ENCODE measurements around the gene STAT1. TPM values are rescaled to one million over a fixed set of nuclear protein-coding genes. Genes with fewer than 3 reads are reported as not detected.

The STAT1 gene
- total and polyA plus RNA-seq, 8 donors = 8.2 to 51.8 (median 24.4) TPM

DNA sequence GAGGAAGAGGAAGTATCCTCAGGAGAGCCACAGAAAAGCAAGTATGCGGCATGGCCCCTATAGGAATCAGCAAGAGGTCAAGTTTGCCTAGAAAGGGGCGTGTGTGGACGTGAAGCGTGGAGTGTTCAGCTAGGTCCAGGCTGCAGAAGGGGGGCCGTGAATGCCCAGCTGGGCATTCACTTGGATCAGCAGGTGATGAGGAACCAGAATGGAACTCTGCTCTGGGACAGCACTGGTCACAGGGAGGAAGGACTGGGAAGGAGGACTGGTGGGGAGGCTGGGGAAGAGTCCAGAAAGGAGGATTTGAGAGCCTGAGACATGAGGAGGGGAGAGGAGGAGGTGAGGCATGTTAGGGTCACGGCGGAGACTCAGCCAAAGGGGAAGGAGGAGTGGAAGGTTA, 19.8 kb downstream of the STAT1 start:
- intact Hi-C loops (cut with DNase I) = no loop called here
- peaks cover 8 to 81% (median 32%) of the 10 kb centered on the region in 3 donors for H3K36me3 ChIP-seq
- H3K4me1 ChIP-seq = no peaks in the 10 kb centered on the region
- TF ChIP-seq, protein P1, sequence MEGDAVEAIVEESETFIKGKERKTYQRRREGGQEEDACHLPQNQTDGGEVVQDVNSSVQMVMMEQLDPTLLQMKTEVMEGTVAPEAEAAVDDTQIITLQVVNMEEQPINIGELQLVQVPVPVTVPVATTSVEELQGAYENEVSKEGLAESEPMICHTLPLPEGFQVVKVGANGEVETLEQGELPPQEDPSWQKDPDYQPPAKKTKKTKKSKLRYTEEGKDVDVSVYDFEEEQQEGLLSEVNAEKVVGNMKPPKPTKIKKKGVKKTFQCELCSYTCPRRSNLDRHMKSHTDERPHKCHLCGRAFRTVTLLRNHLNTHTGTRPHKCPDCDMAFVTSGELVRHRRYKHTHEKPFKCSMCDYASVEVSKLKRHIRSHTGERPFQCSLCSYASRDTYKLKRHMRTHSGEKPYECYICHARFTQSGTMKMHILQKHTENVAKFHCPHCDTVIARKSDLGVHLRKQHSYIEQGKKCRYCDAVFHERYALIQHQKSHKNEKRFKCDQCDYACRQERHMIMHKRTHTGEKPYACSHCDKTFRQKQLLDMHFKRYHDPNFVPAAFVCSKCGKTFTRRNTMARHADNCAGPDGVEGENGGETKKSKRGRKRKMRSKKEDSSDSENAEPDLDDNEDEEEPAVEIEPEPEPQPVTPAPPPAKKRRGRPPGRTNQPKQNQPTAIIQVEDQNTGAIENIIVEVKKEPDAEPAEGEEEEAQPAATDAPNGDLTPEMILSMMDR (IDR thresholded peaks at IDR 0.05) = no peak
- ATAC-seq (no peak), DNase-seq (no peak), FAIRE-seq (no peak)
- 95 to 99% methylated on average over 7 of the region's 7 CpGs for WGBS, 2 donors
- no peak overlapping the region for H3K27ac ChIP-seq
- no peaks in the 10 kb centered on the region for H3K27me3 ChIP-seq
- no peaks in the 10 kb centered on the region for H3K9me3 ChIP-seq
- H3K4me3 ChIP-seq = no peak overlapping the region

DNA sequence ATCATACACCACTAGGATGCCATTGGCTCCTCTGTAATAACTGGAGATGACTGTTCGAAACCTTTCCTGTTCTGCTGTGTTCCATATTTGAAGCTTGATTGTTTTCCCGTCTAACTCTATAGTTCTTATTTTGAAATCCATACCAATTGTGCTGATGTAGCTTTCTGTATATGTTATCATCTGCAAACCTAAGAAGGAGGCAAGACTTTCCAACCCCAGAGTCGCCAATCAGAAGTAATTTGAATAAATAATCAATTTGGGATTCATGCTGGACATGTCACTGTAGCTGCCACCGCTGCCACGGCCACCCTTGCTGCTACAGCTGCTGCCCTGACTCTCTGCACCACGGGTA, 20.7 kb downstream of the STAT1 start:
- no peak for FAIRE-seq
- 93 to 94% methylated on average over 6 of the region's 6 CpGs for WGBS, 2 donors
- H3K27me3 ChIP-seq = no peaks in the 10 kb centered on the region

DNA sequence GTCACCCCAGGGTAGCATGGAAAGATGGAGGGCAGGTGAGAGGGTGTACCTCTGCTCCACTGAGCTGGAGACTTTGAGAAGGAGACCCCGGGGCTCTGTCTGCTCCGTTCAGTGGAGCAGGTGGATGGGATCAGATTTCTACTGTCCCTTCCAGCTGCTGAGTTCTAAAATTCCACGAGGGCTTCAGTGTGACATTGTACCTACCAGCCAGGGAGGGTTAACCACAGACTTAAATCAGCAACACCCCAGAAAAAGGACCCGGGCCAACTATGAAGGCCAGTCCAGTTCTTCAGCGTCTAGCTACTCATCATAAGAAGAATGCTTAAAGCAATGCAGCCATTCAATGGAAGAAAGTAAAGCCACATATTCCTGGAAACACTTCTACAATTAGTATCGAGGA, 23.8 kb downstream of the STAT1 start:
- H3K4me3 ChIP-seq = no peak overlapping the region
- H3K9me3 ChIP-seq = no peaks in the 10 kb centered on the region
- no peaks in the 10 kb centered on the region for H3K27me3 ChIP-seq
- no peak for ATAC-seq
- intact Hi-C loops (cut with DNase I) = no loop called here
- TF ChIP-seq, protein P1 (IDR thresholded peaks at IDR 0.05) = no peak
- no peaks in the 10 kb centered on the region for H3K4me1 ChIP-seq
- 89 to 92% methylated on average over 6 of the region's 6 CpGs for WGBS, 2 donors
- no peak for DNase-seq
- peaks cover 6 to 68% (median 28%) of the 10 kb centered on the region in 3 donors for H3K36me3 ChIP-seq
- H3K27ac ChIP-seq = no peak overlapping the region
- FAIRE-seq = no peak

More for the DNA sequence above, 20.7 kb downstream of the STAT1 start:
- Histone ChIP-seq H3K27ac (no peak overlapping the region), H3K36me3 (peaks cover 10 to 78% (median 39%) of the 10 kb centered on the region in 3 donors), H3K4me3 (no peak overlapping the region), H3K4me1 (no peaks in the 10 kb centered on the region), H3K9me3 (no peaks in the 10 kb centered on the region)
- intact Hi-C loops (cut with DNase I) = no loop called here
- ATAC-seq = no peak
- no peak for DNase-seq
- TF ChIP-seq, protein P1 (IDR thresholded peaks at IDR 0.05) = no peak

DNA sequence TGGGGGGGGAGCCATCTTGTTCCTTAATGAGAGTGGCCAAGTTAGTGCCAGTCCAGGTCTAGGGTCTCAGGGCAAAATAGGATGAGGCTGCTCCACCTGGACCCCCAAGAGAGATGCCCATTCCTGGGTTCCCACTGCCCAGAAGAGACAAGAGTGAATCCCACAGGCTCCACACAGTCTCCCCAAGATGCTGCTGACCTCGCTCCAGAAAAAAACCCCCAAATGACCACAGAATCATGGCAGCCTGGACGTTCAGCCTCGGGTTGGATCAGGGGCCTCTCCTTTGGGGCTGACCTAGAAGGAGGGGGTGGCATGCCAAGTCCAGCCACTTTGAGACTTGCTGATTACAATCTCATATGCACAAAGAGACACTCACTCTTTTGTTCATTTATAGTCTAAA, 25.1 kb downstream of the STAT1 start:
- no peaks in the 10 kb centered on the region for H3K4me1 ChIP-seq
- no peak overlapping the region for H3K27ac ChIP-seq
- peaks cover 6 to 67% (median 34%) of the 10 kb centered on the region in 3 donors for H3K36me3 ChIP-seq
- DNase-seq = no peak
- TF ChIP-seq, protein P1 (IDR thresholded peaks at IDR 0.05) = no peak
- H3K27me3 ChIP-seq = no peaks in the 10 kb centered on the region
- no peaks in the 10 kb centered on the region for H3K9me3 ChIP-seq
- WGBS, 2 donors = 94 to 97% methylated on average over 3 of the region's 3 CpGs
- FAIRE-seq = no peak
- no peak overlapping the region for H3K4me3 ChIP-seq
- no peak for ATAC-seq
- intact Hi-C loops (cut with DNase I) = no loop called here

DNA sequence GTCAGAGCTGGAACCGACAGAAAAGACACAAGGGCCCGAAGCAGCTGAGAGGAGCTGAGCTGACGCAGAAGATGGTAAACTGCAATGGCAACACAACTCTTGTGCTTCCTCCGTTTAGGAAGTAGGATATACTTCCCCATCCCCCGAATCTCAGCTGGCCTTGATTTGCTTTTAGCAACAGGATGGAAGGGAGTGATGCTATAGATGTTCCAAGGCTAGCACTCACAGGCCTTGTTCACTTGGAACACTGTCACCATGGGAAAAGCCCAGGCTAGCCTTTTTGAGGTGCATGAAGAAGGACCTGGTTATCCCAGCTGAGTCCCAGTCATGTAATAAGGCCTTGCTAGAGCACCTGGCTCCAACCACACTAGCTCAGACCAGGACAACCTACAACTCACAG, 26.0 kb downstream of the STAT1 start:
- Histone ChIP-seq H3K27me3 (no peaks in the 10 kb centered on the region), H3K36me3 (peaks cover 6 to 67% (median 38%) of the 10 kb centered on the region in 3 donors), H3K27ac (no peak overlapping the region), H3K4me1 (no peaks in the 10 kb centered on the region), H3K9me3 (no peaks in the 10 kb centered on the region), H3K4me3 (no peak overlapping the region)
- FAIRE-seq (no peak), ATAC-seq (no peak), DNase-seq (no peak)
- 94 to 95% methylated on average over 5 of the region's 5 CpGs for WGBS, 2 donors
- intact Hi-C loops (cut with DNase I) = no loop called here
- TF ChIP-seq, protein P1 (IDR thresholded peaks at IDR 0.05) = no peak

Measured in pancreas (tissue), 10 donors.